Activated T-helper 1 cell treated with anti-CD3 and anti-CD28 coated beads, Interleukin-2, amount 50 U/mL, for 16 hours (primary cell): ENCODE data around the gene ZNF217.
A peak's percentile ranks its signal among the peaks of the same experiment; 100 is the strongest.
"Not testable (repeated sequence)": the region's sequence is repeated elsewhere in the genome, so short reads cannot be mapped to it uniquely, and the experiment has no call there.

Experiments used
- DNase-seq, 2 donors: peaks; one replicate each; pipeline ENCODE4 v3.0.0-alpha.2; 2020; ENCODE audit warnings: low read depth in 1 of 2, low spot score in 1 of 2

Gene ZNF217

GRCh38 chr20:53622247-53623133, 28.9 kb upstream of the ZNF217 start:
- DNase-seq, result no peak

- no peak for DNase-seq
Observed at GRCh38 chr20:53621482-53622246, 28.0 kb upstream of the ZNF217 start.

GRCh38 chr20:53618490-53619000, 24.9 kb upstream of the ZNF217 start:
- DNase-seq, result not testable (repeated sequence)

- DNase-seq, result no peak
Observed at GRCh38 chr20:53617791-53618489, 24.3 kb upstream of the ZNF217 start.

- not testable (repeated sequence) for DNase-seq
Observed at GRCh38 chr20:53616489-53616888, 22.9 kb upstream of the ZNF217 start.

GRCh38 chr20:53613748-53614147, 20.1 kb upstream of the ZNF217 start:
- DNase-seq, result no peak

- DNase-seq, result not testable (repeated sequence)
Observed at GRCh38 chr20:53612289-53612688, 18.6 kb upstream of the ZNF217 start.

- DNase-seq, result no peak
Observed at GRCh38 chr20:53611449-53611894, 17.8 kb upstream of the ZNF217 start.

- DNase-seq, result peak; percentile 48 to 54
Observed at GRCh38 chr20:53609491-53610445, 16.1 kb upstream of the ZNF217 start.

- no peak for DNase-seq
Observed at GRCh38 chr20:53608456-53609452, 15.1 kb upstream of the ZNF217 start.

GRCh38 chr20:53608071-53608455, 14.4 kb upstream of the ZNF217 start:
- DNase-seq, result no peak

GRCh38 chr20:53606364-53606985, 12.8 kb upstream of the ZNF217 start:
- no peak for DNase-seq

- DNase-seq, result not testable (repeated sequence)
Observed at GRCh38 chr20:53605401-53605800, 11.8 kb upstream of the ZNF217 start.

GRCh38 chr20:53604846-53605245, 11.2 kb upstream of the ZNF217 start:
- DNase-seq, result not testable (repeated sequence)

GRCh38 chr20:53602661-53603060, 9.0 kb upstream of the ZNF217 start:
- no peak for DNase-seq

GRCh38 chr20:53599910-53600632, 6.4 kb upstream of the ZNF217 start:
- no peak for DNase-seq

- no peak for DNase-seq
Observed at GRCh38 chr20:53599378-53599777, 5.7 kb upstream of the ZNF217 start.

GRCh38 chr20:53599044-53599362, 5.4 kb upstream of the ZNF217 start:
- DNase-seq, result no peak
